HUES64 (cell line): ENCODE results near the gene PTPRM.

ENCODE experiments used
- H3K27ac ChIP-seq: 2 replicates; pipeline ENCODE4 v1.7.0; 2013; ENCODE audit warnings: low read depth, low read length, inconsistent platforms
- H3K27me3 ChIP-seq: 2 replicates; pipeline ENCODE4 v1.6.1; 2013; ENCODE audit warnings: mild to moderate bottlenecking, low read length; ENCODE audit not compliant: insufficient read depth
- H3K36me3 ChIP-seq: 2 replicates; pipeline ENCODE4 v1.6.1; 2013; ENCODE audit warnings: mild to moderate bottlenecking, low read length; ENCODE audit not compliant: insufficient read depth
- H3K4me1 ChIP-seq: 2 replicates; pipeline ENCODE4 v1.6.1; 2013; ENCODE audit warnings: mild to moderate bottlenecking, low read length, moderate library complexity; ENCODE audit not compliant: insufficient read depth
- H3K4me3 ChIP-seq: 2 replicates; pipeline ENCODE4 v1.5.1; 2013; ENCODE audit warnings: mild to moderate bottlenecking, low read length, moderate library complexity
- H3K9ac ChIP-seq: 2 replicates; pipeline ENCODE4 v1.6.1; 2013; ENCODE audit warnings: mild to moderate bottlenecking, low read depth, low read length
- H3K9me3 ChIP-seq: 2 replicates; pipeline ENCODE4 v1.6.1; 2013; ENCODE audit warnings: low read depth, low read length; ENCODE audit not compliant: insufficient read depth
- WGBS: fragments of 150-250, 120-280 bp; methylation state at CpG from one replicate; pipeline ENCODE4 v1.1.7; 2013; ENCODE audit warnings: missing lambda C conversion rate; 5-methylcytosine and 5-hydroxymethylcytosine counted together

PTPRM gene

DNA sequence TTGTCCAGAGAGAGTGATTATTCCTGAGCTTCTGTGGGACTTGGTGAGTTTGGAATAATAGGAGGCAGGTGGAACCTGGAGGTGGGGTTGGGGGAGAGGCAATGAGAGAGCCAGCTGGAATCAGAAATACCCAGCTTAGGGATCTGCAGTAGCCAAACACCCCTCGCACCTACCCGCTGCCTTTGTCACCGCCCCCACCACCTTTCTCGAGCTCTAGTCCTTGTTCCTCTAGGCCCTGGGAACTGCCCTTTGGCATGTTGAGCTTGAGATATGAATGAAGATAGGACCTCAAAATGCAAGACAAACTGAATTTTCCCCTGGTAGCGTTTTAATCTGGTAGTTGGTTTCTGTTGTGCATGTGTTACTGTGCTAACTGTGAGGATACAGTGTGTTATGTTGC is 242.9 kb downstream of the PTPRM start:
- Histone ChIP-seq H3K36me3 (no peaks in the 10 kb centered on the region), H3K27ac (no peak overlapping the region), H3K4me3 (no peak overlapping the region), H3K9me3 (peaks cover 11% of the 10 kb centered on the region), H3K9ac (no peak overlapping the region), H3K4me1 (peaks cover 10% of the 10 kb centered on the region), H3K27me3 (no peaks in the 10 kb centered on the region)
- WGBS: 88% methylated on average over 5 of the region's 5 CpGs

DNA sequence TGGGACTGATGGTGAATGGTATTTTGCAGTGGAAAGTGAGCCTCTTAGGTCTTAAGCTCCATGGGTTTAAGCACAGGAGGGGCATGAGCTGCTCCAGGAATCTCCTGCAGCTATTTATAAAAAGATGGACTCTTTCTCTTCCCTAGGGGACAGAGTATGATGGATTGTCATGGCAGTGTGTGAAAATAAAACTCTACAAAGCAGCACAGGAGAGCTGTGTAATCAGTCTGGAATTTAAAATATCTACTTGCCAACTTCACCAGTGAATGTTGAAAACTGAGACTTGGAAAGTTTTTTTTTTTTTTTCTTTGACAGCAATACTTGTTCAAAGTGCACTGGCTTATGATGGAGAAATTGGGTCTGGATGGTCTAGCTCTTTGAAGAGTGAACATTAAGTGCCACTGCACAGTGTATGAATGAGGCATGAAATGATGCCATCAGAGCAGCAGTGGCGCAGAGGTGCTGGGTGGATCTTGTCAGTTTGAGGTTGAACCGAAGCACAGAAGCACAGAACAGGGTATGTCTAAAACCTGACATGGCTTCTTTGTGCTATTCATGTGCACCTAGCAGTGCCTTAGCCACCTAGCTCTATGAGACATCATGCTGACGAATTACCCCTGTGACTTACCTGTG is 245.4 kb downstream of the PTPRM start:
- no peak overlapping the region for H3K4me3 ChIP-seq

GRCh38 chr18:7813131-7813530 is 246.0 kb downstream of the PTPRM start:
- no peak overlapping the region for H3K27ac ChIP-seq
- no peak overlapping the region for H3K4me3 ChIP-seq
- no peak overlapping the region for H3K9ac ChIP-seq
- H3K36me3 ChIP-seq: no peaks in the 10 kb centered on the region
- H3K27me3 ChIP-seq: no peaks in the 10 kb centered on the region
- H3K4me1 ChIP-seq: peaks cover 10% of the 10 kb centered on the region
- 93% methylated on average over 5 of the region's 5 CpGs for WGBS
- peaks cover 26% of the 10 kb centered on the region for H3K9me3 ChIP-seq

More for the DNA sequence above, 245.4 kb downstream of the PTPRM start:
- WGBS: 95% methylated on average over 3 of the region's 3 CpGs
- Histone ChIP-seq H3K27ac (no peak overlapping the region), H3K36me3 (no peaks in the 10 kb centered on the region), H3K27me3 (no peaks in the 10 kb centered on the region), H3K9me3 (peaks cover 26% of the 10 kb centered on the region), H3K4me1 (peaks cover 10% of the 10 kb centered on the region), H3K9ac (no peak overlapping the region)

DNA sequence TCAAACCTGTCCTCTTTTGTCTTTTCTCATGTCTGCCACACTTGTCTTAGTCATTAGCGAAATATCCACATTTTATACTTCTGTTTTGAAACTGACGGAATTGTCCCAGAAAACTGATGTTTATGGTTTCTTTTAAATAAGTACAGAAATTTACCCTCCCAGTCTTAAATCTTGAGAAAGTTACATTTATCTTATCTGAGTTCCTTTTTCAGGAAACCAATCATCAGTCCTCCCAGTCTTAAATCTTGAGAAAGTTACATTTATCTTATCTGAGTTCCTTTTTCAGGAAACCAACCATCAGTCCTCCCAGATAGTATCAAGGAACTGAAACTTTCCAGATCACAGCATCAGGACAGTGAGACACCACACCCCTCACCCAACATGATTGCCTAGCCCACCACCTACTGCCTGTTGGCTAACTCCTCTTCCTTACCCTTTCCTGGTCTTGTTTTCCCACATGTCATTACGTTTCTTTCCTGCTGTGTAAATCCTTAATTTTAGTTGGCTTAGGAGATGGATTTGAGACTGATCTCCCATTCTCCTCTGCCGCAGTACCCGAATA is 247.7 kb downstream of the PTPRM start:
- Histone ChIP-seq H3K4me3 (no peak overlapping the region), H3K4me1 (peaks cover 5% of the 10 kb centered on the region; the same call in 1 of the 2 replicates), H3K9me3 (peaks cover 26% of the 10 kb centered on the region), H3K27ac (no peak overlapping the region), H3K36me3 (no peaks in the 10 kb centered on the region), H3K9ac (no peak overlapping the region), H3K27me3 (no peaks in the 10 kb centered on the region)
- 99% methylated on average over 5 of the region's 5 CpGs for WGBS

GRCh38 chr18:7815787-7816186 is 248.7 kb downstream of the PTPRM start:
- WGBS: 100% methylated on average over 2 of the region's 2 CpGs
- H3K27ac ChIP-seq: no peak overlapping the region
- H3K4me3 ChIP-seq: no peak overlapping the region
- no peak overlapping the region for H3K9ac ChIP-seq
- H3K36me3 ChIP-seq: no peaks in the 10 kb centered on the region
- peaks cover 26% of the 10 kb centered on the region for H3K9me3 ChIP-seq
- H3K27me3 ChIP-seq: no peaks in the 10 kb centered on the region
- no peaks in the 10 kb centered on the region for H3K4me1 ChIP-seq

DNA sequence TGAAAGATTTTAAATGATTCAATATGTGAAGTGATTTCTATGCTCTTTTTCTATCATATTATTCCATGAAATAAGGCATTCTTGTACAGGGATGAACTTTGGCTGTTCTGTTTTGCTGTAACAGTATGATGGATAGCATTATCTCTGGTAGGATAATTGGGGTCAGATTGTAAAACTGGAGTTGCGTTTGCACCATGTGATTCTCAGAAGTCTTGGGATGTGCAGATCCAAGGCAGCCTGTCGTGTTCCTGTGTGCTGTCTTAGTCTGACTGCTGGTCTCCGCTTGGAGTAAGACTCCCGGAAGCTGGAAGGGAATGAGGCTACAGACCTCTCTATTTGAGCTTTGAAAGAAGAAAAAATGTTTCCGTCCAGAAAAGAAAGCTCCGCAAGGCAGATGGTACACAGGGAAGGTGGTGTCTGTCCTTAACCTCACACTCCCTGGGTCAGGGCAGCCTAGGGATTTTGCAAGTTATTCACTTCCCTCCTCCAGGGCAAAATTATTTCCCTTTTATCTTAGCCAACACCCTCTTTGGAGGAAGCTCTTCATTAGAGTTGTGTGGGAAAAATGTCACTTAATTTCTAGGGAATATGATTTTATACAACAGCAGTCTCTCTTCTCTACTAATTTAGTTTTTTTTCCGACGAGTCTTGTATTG is 250.6 kb downstream of the PTPRM start:
- no peak overlapping the region for H3K9ac ChIP-seq
- peaks cover 26% of the 10 kb centered on the region for H3K9me3 ChIP-seq
- no peak overlapping the region for H3K4me3 ChIP-seq
- H3K27ac ChIP-seq: no peak overlapping the region
- H3K4me1 ChIP-seq: peaks cover 7% of the 10 kb centered on the region; the same call in 1 of the 2 replicates
- H3K27me3 ChIP-seq: no peaks in the 10 kb centered on the region
- 95% methylated on average over 6 of the region's 8 CpGs for WGBS
- H3K36me3 ChIP-seq: no peaks in the 10 kb centered on the region

DNA sequence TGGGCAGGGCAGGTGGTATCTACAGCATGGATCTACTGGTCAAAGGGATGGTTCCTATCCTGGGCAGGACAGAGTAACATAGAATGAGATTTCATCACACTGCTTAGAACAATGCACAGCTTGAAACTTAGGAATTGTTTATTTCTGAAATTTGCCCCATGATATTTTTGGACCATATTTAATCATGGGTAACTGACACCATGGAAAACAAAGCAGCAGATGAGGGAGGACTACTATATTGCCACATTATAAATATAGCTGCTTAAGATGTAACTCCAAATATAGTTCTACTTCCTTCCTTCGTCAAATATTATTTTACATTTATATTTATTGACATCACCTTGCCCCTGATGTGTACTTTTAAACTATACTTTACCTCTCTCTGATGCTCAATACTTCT is 254.7 kb downstream of the PTPRM start:
- no peaks in the 10 kb centered on the region for H3K27me3 ChIP-seq
- no peak overlapping the region for H3K9ac ChIP-seq
- H3K9me3 ChIP-seq: no peaks in the 10 kb centered on the region
- WGBS: 100% methylated on average over 1 of the region's 1 CpG
- no peak overlapping the region for H3K4me3 ChIP-seq
- H3K36me3 ChIP-seq: no peaks in the 10 kb centered on the region
- H3K4me1 ChIP-seq: peaks cover 13% of the 10 kb centered on the region; the same call in 1 of the 2 replicates
- no peak overlapping the region for H3K27ac ChIP-seq

GRCh38 chr18:7822435-7823331 is 255.6 kb downstream of the PTPRM start:
- Histone ChIP-seq H3K4me3 (no peak overlapping the region; the same call in 1 of the 2 replicates), H3K9me3 (no peaks in the 10 kb centered on the region), H3K27ac (0 out of 2 replicates have a peak overlapping the region, but pooled peaks have one; percentile 41), H3K9ac (peak overlapping the region; percentile 9; the same call in 1 of the 2 replicates), H3K27me3 (no peaks in the 10 kb centered on the region), H3K4me1 (peaks cover 13% of the 10 kb centered on the region; the same call in 1 of the 2 replicates), H3K36me3 (no peaks in the 10 kb centered on the region)
- WGBS: 73% methylated on average over 9 of the region's 9 CpGs

DNA sequence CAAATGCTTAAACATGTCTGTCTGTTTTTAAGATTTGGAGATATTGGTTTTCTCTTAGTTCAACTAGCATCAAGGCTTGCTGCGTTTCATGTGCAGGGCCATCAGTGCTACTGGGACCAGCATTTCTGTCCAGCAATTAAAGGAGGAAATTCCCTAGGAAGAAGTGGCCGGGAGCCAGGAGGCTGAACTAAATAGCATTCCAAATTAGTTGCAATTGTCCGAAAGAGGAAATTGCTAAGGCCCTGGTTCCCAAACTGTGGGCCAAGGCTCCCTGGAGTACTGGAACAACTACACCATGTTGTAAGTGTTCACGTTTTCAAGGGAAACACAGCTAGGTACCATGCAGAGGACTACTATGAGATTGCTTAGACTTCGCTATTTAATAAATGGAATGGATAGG is 257.9 kb downstream of the PTPRM start:
- Histone ChIP-seq H3K9me3 (no peaks in the 10 kb centered on the region), H3K4me1 (peaks cover 13% of the 10 kb centered on the region; the same call in 1 of the 2 replicates), H3K36me3 (no peaks in the 10 kb centered on the region), H3K4me3 (no peak overlapping the region), H3K27ac (no peak overlapping the region), H3K9ac (no peak overlapping the region), H3K27me3 (no peaks in the 10 kb centered on the region)
- WGBS: 94% methylated on average over 5 of the region's 5 CpGs

GRCh38 chr18:7830468-7830867 is 263.4 kb downstream of the PTPRM start:
- H3K36me3 ChIP-seq: no peaks in the 10 kb centered on the region
- no peaks in the 10 kb centered on the region for H3K4me1 ChIP-seq
- H3K4me3 ChIP-seq: no peak overlapping the region
- no peaks in the 10 kb centered on the region for H3K27me3 ChIP-seq
- 0 out of 2 replicates have a peak, but pooled peaks cover 4% of the 10 kb centered on the region for H3K9me3 ChIP-seq
- no peak overlapping the region for H3K9ac ChIP-seq
- no peak overlapping the region for H3K27ac ChIP-seq
- 83% methylated on average over 3 of the region's 3 CpGs for WGBS
